ENCODE measurements around the gene RNFT2.

RNFT2 gene

GRCh38 chr12:116864371-116865160 lies 126.5 kb downstream of the RNFT2 start:
- FAIRE-seq (peak; percentile 62), DNase-seq (ENCODE audit: insufficient read length, low spot score) (peak; percentile 57)
- no peak for TF ChIP-seq POLR2A (IDR thresholded peaks at IDR 0.05; ENCODE audit: low read depth, low read length)

DNA sequence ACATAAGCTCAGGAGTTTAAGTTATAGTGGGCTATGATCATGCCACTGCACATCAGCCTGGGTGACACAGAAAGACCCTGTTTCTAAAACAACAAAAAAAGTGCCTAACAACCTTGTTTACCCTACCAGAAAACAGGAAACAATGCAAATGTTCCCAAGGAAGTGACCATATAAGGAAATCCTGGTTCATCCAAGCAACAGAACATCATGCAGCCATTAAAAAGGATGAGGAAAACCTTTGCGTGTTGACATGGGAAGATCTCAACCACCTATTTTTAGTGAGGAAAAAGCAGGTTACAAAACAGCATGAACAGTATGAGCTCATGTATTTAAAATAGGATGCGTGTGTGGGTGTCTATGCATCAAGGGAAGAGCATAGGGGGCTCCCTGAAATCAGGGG lies 129.4 kb downstream of the RNFT2 start:
- DNase-seq (ENCODE audit: insufficient read length, low spot score) (no peak), FAIRE-seq (no peak)
- no peak for TF ChIP-seq POLR2A (IDR thresholded peaks at IDR 0.05; ENCODE audit: low read depth, low read length)

DNA sequence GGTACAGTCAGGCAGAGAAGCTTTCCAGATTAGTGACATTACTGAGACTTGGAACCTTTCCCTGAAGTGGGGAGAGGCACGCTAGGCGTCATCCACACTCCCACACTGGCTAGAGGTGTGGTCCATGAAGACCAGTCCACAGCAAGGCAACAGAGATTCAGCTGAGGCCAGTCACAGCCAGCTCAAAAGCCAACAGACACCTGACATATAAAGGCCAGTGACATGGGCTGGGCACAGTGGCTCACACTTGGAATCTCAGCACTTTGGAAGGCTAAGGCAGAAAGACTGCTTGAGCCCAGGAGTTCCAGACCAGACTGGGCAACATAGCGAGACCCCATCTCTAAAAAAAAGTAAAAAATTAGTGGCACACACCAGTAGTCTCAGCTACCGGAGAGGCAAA lies 132.2 kb downstream of the RNFT2 start:
- DNase-seq (ENCODE audit: insufficient read length, low spot score) (no peak), FAIRE-seq (no peak)
- no peak for TF ChIP-seq POLR2A (IDR thresholded peaks at IDR 0.05; ENCODE audit: low read depth, low read length)

DNA sequence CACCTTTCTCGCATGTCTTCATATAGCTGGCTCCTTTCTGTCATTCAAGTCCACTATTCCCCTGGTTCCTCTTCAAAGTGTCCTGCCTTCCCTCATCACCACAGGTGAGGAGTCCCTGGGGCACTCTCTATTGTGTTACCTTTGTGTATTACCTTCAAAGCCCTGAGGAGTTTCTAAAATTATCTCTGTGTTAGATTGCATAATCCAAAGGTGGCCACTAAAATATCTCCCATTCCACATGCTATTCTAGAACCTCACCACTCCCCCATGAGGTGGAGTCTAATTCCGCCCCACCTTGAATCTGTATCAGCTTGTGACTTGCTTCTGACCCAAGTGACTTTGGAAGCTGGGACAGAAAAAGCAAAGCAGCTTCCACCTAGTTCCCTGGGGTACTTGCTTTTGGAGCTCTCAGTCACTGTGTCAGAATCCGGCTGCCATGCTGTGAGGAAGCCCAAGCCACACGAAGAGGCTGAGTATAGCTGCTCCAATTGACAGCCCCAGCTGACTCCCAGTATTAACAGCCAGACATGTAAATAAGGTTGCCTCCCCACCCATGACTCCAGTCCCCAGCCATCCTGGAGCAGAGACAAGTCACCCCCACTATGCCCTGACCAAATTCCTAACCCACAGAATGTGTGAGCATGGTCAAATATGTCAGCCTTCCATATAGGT lies 136.3 kb downstream of the RNFT2 start:
- no peak for FAIRE-seq
- no peak for DNase-seq (ENCODE audit: insufficient read length, low spot score)
- no peak for TF ChIP-seq POLR2A (IDR thresholded peaks at IDR 0.05; ENCODE audit: low read depth, low read length)

DNA sequence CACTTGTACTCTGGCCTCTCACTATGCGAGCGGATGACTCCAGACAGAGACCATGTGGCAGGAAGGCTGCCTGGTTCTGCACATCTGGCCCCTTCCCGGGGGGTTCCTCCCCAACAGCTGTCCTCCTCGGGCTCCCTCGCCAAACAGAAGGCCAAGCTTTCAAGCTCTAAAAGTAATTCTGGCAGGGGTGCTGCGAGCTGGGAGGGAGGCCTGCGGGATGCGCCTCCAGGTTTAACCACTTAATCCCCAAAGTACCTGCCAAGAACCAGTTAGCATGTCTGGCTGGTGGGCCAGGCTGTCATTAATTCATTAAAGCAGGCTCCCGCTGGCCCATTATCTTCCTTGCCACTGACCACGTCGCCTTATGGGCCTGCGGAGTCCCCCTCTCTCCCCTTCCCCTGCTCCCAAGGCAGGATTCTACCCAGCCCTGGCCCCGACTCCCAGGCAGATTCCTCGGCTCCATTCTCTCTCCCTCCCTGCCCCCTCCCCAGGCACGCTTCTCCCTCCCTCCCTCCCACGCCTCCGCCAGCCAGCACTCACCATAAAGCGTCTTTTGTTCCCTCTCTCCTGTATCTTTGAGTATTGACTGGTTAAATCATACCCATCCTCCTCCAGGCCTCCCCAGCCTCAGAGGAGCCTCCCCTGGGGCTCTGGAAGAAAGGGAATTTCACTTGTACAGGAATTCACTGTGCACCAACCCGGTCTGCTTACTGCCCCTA lies 138.2 kb downstream of the RNFT2 start:
- FAIRE-seq, result no peak
- TF ChIP-seq POLR2A (IDR thresholded peaks at IDR 0.05; ENCODE audit: low read depth, low read length), result no peak
- no peak for DNase-seq (ENCODE audit: insufficient read length, low spot score)

DNA sequence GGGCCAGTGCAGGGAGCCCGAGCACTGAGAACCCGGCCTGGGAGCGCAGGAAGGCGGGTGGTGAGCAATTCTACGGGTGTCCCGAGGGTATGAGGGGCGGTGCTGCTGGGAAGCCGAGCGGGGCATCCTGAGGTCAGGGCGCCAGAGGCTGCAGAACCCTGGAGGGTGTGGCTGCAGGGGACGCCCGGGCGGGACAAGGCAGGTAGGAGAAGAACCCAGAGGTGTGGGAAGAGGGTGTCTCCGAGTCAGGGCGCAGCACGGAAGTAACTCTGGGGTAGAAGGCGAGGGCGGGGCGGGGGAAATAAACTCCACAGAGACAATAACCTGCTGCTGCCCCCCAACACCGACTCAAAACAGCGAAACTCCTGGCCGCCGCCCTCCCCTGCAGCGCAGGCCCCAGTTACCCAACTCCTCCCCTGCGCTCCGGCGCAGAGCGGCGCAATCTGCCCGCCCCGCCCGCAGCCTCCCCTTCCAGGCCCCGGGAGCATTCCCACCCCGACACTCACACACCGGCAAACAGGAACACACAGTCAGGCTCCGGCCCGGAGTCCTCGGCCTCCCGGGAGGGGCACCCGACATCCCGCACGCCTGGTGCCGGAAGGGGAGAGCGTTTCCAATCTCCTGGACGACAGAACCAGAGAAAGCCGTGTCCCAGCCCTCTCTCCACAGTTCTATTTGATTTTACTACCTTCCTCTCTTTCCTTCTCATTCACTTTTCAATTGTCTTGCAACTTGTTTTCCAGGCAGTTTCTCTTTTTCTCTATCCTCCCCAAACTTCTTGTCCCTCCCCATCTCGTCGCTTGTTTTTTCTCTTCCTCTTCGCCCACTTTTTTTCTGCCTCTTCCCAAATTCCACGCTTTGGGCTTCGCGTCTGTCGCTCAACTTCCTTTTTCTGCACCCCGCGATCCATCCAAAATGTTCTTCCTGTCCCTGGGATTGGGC lies 140.7 kb downstream of the RNFT2 start:
- TF ChIP-seq POLR2A (IDR thresholded peaks at IDR 0.05; ENCODE audit: low read depth, low read length), result no peak
- peak; percentile 78 for DNase-seq (ENCODE audit: insufficient read length, low spot score)
- FAIRE-seq, result no peak

- no peak for DNase-seq (ENCODE audit: insufficient read length, low spot score)
- TF ChIP-seq POLR2A (IDR thresholded peaks at IDR 0.05; ENCODE audit: low read depth, low read length), result no peak
- no peak for FAIRE-seq
These were observed 141.5 kb downstream of the RNFT2 start for GRCh38 chr12:116879509-116880212.

DNA sequence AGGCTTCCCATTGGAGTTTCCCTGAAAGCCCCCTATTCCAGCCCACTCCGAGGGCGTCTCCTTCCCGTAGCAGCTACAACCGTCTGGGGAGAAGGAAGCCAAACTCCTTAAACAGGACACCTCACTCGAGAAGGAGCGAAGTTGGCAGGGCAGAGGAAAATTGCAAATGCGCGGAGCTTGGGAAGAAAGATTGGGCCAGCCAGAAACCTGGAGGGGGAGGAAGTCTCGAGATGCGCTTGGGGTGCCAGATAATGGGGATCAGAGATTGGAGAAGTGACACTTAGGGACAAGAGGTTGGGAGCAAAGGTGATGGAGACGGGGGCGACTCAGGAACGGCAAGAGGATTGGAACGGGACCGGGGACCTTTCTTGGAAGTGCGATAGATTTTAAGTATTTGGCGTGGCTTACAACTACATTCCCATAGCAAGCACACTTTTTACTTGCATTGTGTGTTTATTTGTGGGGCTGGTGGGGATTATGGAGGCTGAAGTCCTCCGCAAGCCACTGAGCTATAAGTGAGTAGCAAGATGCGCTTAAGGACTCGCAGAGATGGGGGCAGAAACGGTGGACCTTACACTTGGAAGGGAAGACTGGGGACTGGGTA lies 142.2 kb downstream of the RNFT2 start:
- DNase-seq (ENCODE audit: insufficient read length, low spot score), result no peak
- FAIRE-seq, result no peak
- no peak for TF ChIP-seq POLR2A (IDR thresholded peaks at IDR 0.05; ENCODE audit: low read depth, low read length)

DNA sequence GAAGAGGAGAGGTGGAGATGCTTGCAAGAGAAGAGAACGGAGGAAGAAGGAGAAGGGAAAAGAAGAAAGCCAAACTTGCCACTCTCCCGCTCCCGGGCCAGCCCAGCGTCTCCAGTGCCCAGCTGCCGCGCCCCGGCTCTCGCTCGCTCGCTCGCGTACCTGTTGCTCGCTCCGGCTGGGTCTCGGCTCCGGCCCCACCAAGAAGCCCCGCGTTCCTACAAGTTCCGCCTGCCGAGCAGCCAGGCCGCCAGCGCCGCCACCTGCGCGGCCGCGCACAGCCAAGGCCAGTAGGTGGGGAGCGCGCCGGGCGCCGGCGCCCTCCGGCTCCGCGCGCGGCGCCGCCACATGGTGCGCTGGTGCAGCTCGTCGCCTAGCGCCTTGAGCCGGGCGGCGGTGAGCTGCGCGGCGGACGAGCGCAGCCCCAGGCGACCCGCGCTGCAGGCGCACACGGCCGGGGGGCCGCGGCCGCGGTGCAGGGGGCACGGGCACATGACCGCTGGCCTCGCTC lies 142.8 kb downstream of the RNFT2 start:
- FAIRE-seq, result no peak
- DNase-seq (ENCODE audit: insufficient read length, low spot score), result peak; percentile 52
- TF ChIP-seq POLR2A (IDR thresholded peaks at IDR 0.05; ENCODE audit: low read depth, low read length), result no peak

GRCh38 chr12:116881325-116881876 lies 143.3 kb downstream of the RNFT2 start, which contains the start of gene HRK:
HRK (minus strand) TSS chr12:116881441; CDS start chr12:116881307, 134 bp downstream.
- no peak for FAIRE-seq
- TF ChIP-seq POLR2A (IDR thresholded peaks at IDR 0.05; ENCODE audit: low read depth, low read length), result no peak
- no peak for DNase-seq (ENCODE audit: insufficient read length, low spot score)

DNA sequence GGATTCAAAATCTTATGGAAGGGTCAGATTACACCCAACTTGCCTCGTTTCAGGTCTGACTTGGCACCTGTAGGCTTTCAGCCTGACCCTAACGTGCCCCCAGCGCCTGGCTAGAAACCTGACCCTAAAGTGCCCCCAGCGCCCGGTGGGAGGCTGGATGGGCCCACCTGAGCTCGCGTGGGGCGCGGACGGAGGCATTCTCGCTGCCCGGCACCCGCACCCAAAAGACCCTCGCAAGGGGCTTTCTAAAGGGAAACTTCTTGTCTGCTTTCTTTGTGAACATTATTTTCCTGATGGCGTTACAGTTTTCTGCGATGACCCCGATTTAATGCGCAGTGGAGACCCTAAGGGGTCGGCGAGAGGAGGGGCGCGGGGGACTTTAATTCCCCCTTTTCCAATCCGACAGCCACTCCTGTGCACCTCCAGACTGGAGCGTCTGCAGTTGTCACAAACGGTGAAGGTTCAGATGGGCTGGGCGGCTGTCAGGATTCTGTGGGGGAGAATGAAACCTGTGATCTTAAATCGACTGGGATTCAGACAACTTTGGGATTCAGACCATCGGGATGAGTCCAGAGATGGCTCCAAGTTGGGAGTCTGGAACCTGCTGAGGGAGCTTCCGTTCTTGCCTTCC lies 143.9 kb downstream of the RNFT2 start:
- TF ChIP-seq POLR2A (IDR thresholded peaks at IDR 0.05; ENCODE audit: low read depth, low read length), result no peak
- no peak for FAIRE-seq
- no peak for DNase-seq (ENCODE audit: insufficient read length, low spot score)

Measured in H54 (cell line).